Right cardiac atrium (tissue), 5 donors: ENCODE measurements around the gene SERPINF2. TPM values are rescaled to one million over a fixed set of nuclear protein-coding genes. Genes with fewer than 3 reads are reported as not detected.

ENCODE experiments used
- ATAC-seq, 2 donors: fragments of 200-7000 bp; cut with Tn5 transposase; one replicate each; pipeline versions ENCODE4 v1.8.0 to v1.9.1; 2020; ENCODE audit warnings: moderate library complexity in 2 of 2, mild to moderate bottlenecking in 1 of 2
- DNase-seq, 3 donors: peaks; one replicate each; pipeline ENCODE4 v3.0.0-alpha.2; 2020
- H3K27ac ChIP-seq: one replicate; pipeline ENCODE4 v1.5.1; 2013; ENCODE audit warnings: mild to moderate bottlenecking, low read length, control low read depth, moderate library complexity
- H3K27me3 ChIP-seq: one replicate; pipeline ENCODE4 v1.6.1; 2013; ENCODE audit not compliant: control insufficient read depth, insufficient read depth
- H3K4me1 ChIP-seq: one replicate; pipeline ENCODE4 v1.6.1; 2013; ENCODE audit warnings: low read length; ENCODE audit not compliant: control insufficient read depth, insufficient read depth
- H3K4me3 ChIP-seq: one replicate; pipeline ENCODE4 v1.5.1; 2013; ENCODE audit warnings: low read length, control low read depth
- H3K9me3 ChIP-seq: one replicate; pipeline ENCODE4 v1.6.1; 2013; ENCODE audit warnings: low read length; ENCODE audit not compliant: control insufficient read depth
- WGBS: extraction: QIAGEN DNeasy Blood & Tissue Kit; methylation state at CpG from one replicate; pipeline ENCODE4 v1.1.7; 2013; 5-methylcytosine and 5-hydroxymethylcytosine counted together
- intact Hi-C, 4 donors: fragments of 100-400 bp; cut with DNase I; formaldehyde crosslinking; loops; one replicate each; pipeline versions ENCODE4 v1.11.0 to v1.14.0; 2022 to 2023
- polyA plus RNA-seq: library from polyadenylated mRNA; stranded (reverse); fragments of 200-250 nt; gene quantifications from one replicate; pipeline ENCODE4 v1.2.3, GENCODE V29; 2013
- total RNA-seq, 4 donors: library from RNA; stranded (reverse); fragmentation: NEBNext Ultra II Directional; extraction: Animal tissue kit (Norgen Biotek cat#: 25700); gene quantifications; one replicate each; pipeline ENCODE4 v1.2.1, GENCODE V29; 2021
- donor health status: healthy with polysubstance abuse.
- donor health status: DM: no; HTN: yes; CAD: no.
- donor health status: DM: no; HTN: no; CAD: no.
- donor health status: DM: no; HTN: yes; CAD: no; lungs with severe emphysema.
- donor health status: DM: yes; HTN: yes; CAD: no.

The SERPINF2 gene
- total and polyA plus RNA-seq, 5 donors = 0.45 to 2.1 (median 1.1) TPM

DNA sequence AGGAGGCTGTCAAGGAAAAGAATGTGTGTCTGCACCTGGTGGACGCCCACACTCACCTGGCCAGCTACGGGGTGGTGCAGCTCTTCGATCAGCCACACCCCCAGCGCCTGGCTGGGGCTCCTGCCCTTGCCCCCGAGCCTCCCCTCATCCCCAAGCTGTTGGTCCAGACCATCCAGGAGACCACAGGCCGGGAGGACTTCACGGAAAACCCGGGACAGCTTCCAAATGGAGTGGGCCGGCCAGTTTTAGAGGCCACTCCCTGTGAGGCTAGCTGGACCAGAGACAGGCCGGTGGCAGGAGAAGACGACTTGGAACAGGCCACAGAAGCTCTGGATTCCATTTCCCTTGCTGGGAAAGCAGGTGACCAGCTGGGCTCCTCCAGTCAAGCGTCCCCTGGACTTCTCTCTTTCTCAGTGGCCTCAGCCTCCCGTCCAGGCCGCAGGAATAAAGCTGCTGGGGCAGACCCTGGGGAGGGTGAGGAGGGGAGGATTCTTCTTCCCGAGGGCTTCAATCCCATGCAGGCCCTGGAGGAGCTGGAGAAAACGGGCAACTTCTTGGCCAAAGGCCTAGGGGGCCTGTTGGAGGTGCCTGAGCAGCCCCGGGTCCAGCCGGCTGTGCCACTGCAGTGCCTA lies 15.9 kb upstream of the SERPINF2 start:
- no peaks in the 10 kb centered on the region for H3K27me3 ChIP-seq
- peaks cover 9% of the 10 kb centered on the region for H3K4me1 ChIP-seq
- WGBS = 72% methylated on average over 18 of the region's 18 CpGs
- ATAC-seq = no peak
- no peak overlapping the region for H3K4me3 ChIP-seq
- H3K9me3 ChIP-seq = no peaks in the 10 kb centered on the region
- no peak overlapping the region for H3K27ac ChIP-seq
- intact Hi-C loops = loop anchor here in 1 of 4 donors (5.0 kb wide), 1 partner anchor 51 kb away; no protein-coding TSS in a partner anchor
- DNase-seq = peak; percentile 25 to 52 (median 47)

DNA sequence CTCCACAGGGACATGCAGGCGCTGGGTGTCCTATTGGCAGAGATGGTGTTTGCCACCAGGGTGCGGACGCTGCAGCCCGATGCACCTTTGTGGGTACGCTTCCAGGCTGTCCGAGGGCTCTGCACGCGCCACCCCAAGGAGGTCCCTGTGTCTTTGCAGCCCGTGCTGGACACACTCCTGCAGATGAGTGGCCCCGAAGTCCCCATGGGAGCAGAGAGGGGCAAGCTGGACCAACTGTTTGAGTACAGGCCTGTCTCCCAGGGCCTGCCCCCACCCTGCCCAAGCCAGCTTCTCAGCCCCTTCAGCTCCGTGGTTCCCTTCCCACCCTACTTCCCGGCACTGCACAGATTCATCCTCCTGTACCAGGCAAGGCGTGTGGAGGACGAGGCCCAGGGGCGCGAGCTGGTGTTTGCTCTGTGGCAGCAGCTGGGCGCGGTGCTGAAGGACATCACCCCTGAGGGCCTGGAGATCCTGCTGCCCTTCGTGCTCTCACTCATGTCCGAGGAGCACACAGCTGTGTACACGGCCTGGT lies 15.3 kb upstream of the SERPINF2 start:
- H3K4me3 ChIP-seq = no peak overlapping the region
- no peaks in the 10 kb centered on the region for H3K27me3 ChIP-seq
- ATAC-seq = no peak
- intact Hi-C loops = loop anchor here in 1 of 4 donors (5.0 kb wide), 1 partner anchor 50 kb away; no protein-coding TSS in a partner anchor
- H3K4me1 ChIP-seq = peaks cover 9% of the 10 kb centered on the region
- no peaks in the 10 kb centered on the region for H3K9me3 ChIP-seq
- WGBS = 93% methylated on average over 21 of the region's 21 CpGs
- peak in 2 of 3 donors; percentile 51 to 53 for DNase-seq
- no peak overlapping the region for H3K27ac ChIP-seq

DNA sequence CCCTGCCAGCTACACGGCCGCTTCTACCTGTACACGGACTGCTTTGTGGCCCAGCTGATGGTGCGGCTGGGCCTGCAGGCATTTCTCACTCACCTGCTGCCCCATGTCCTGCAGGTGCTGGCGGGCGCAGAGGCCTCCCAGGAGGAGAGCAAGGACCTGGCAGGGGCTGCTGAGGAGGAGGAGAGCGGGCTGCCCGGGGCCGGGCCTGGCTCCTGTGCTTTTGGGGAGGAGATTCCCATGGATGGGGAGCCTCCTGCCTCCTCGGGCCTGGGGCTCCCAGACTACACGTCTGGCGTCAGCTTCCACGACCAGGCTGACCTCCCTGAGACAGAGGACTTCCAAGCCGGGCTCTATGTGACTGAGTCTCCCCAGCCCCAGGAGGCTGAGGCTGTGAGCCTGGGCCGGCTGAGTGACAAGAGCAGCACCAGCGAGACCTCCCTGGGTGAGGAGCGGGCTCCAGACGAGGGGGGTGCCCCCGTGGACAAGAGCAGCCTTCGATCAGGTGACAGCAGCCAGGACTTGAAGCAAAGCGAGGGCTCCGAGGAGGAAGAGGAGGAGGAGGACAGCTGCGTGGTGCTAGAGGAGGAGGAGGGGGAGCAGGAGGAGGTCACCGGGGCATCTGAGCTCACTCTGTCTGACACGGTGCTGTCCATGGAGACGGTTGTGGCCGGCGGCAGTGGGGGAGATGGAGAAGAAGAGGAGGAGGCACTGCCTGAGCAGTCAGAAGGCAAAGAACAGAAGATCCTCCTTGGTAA lies 14.6 kb upstream of the SERPINF2 start:
- intact Hi-C loops = loop anchor here in 1 of 4 donors (5.0 kb wide), 1 partner anchor 49 kb away; no protein-coding TSS in a partner anchor
- 90% methylated on average over 28 of the region's 28 CpGs for WGBS

DNA sequence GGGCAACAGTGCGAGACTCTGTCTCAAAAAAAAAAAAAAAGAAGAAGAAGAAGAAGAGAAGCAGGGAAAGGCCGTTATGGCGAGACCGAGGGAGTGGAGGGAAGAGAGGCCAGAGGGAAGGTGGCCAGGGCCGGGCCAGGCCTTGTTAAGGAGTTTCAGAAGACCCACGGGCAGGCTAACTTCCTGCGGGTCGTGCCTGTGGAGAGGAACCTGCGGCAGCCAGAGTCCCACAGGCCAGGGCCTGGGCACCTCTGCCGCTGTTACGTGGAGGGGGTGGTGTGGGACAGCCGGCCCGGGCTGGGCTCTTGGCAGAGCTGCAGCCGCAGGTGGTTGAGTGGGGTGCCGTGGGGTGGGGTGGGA lies 12.7 kb upstream of the SERPINF2 start:
- Histone ChIP-seq H3K27ac (peak overlapping the region; percentile 42), H3K9me3 (no peaks in the 10 kb centered on the region), H3K27me3 (no peaks in the 10 kb centered on the region), H3K4me1 (peaks cover 5% of the 10 kb centered on the region), H3K4me3 (no peak overlapping the region)
- WGBS = 41% methylated on average over 15 of the region's 15 CpGs
- intact Hi-C loops = loop anchor here in 1 of 4 donors (5.0 kb wide), 1 partner anchor 47 kb away; no protein-coding TSS in a partner anchor
- ATAC-seq (peak in 1 of 2 donors; percentile 25), DNase-seq (peak in 1 of 3 donors; percentile 68)

More for the DNA sequence above, 14.6 kb upstream of the SERPINF2 start:
- no peaks in the 10 kb centered on the region for H3K9me3 ChIP-seq
- peak in 2 of 3 donors; percentile 40 to 57 for DNase-seq
- H3K27me3 ChIP-seq = no peaks in the 10 kb centered on the region
- H3K27ac ChIP-seq = no peak overlapping the region
- H3K4me3 ChIP-seq = no peak overlapping the region
- H3K4me1 ChIP-seq = peaks cover 8% of the 10 kb centered on the region
- ATAC-seq = no peak

DNA sequence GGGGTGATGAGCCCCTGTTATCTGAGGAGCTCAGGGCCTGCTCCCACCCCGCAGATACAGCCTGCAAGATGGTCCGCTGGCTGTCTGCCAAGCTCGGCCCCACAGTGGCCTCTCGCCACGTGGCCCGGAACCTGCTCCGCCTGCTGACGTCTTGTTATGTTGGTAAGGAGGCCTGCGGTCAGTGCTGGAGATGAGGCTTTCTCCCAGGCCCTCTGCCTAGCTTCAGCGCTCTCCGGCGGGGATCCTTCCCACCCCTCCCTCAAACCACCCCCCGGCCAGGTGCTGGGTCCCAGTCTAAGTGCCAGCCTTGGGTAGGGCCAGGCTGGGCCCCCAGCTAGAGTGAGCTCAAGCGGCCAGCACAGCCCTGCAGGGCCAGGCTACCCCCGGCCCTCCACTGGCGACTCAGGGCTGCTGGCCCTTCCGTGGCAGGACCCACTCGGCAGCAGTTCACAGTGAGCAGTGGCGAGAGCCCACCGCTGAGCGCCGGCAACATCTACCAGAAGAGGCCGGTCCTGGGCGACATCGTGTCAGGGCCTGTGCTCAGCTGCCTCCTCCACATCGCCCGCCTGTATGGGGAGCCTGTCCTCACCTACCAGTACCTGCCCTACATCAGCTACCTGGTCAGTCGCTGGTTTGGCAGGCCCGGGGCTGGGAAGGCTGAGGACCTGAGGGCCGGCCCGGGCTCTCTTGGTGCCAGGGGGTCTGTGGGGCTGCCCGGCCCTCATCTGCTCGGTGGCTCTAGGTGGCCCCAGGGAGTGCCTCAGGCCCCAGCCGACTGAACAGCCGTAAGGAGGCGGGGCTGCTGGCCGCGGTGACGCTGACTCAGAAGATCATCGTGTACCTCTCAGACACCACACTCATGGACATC lies 12.1 kb upstream of the SERPINF2 start:
- WGBS = 70% methylated on average over 40 of the region's 40 CpGs
- Histone ChIP-seq H3K9me3 (no peaks in the 10 kb centered on the region), H3K4me1 (peaks cover under 1% of the 10 kb centered on the region), H3K27me3 (no peaks in the 10 kb centered on the region), H3K4me3 (no peak overlapping the region), H3K27ac (peak overlapping the region; percentile 42)
- ATAC-seq (peak; percentile 75 to 78), DNase-seq (peak; percentile 89 to 96 (median 94))
- intact Hi-C loops = no loop called here

DNA sequence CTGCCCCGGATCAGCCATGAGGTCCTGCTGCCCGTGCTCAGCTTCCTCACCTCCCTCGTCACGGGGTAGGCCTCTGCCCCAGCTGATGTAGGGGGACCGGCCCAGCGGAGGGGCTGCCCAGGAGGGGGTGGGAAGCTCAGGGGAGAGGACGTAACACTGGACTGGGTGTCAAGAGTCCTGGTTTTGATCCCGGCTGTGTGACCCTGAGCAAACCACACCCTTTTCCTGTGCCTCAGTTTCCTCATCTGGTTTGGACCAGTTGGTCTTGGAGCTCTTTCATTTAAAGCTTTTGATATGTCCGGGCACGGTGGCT lies 11.5 kb upstream of the SERPINF2 start:
- ATAC-seq = no peak
- Histone ChIP-seq H3K9me3 (no peaks in the 10 kb centered on the region), H3K4me1 (peaks cover under 1% of the 10 kb centered on the region), H3K27ac (no peak overlapping the region), H3K4me3 (no peak overlapping the region), H3K27me3 (no peaks in the 10 kb centered on the region)
- WGBS = 88% methylated on average over 10 of the region's 10 CpGs
- intact Hi-C loops = no loop called here
- DNase-seq = no peak

DNA sequence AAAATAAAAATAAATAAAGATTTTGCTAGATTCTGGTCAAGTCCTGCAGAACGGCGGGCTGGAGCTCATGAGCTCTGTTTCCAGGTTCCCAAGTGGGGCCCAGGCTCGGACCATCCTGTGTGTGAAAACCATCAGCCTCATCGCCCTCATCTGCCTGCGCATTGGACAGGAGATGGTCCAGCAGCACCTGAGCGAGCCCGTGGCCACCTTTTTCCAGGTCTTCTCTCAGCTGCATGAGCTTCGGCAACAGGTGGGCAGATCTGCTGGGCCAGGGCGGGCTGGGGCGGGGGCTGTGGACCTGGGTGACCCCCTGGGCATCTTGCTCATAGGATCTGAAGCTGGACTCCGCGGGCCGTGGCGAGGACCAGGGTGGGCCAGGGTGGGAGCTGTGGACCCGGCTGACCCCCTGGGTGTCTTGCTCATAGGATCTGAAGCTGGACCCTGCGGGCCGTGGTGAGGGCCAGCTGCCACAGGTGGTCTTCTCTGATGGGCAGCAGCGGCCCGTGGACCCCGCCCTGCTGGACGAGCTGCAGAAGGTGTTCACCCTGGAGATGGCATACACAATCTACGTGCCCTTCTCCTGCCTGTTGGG lies 10.3 kb upstream of the SERPINF2 start:
- 91% methylated on average over 22 of the region's 22 CpGs for WGBS
- no peak overlapping the region for H3K27ac ChIP-seq
- ATAC-seq = no peak

DNA sequence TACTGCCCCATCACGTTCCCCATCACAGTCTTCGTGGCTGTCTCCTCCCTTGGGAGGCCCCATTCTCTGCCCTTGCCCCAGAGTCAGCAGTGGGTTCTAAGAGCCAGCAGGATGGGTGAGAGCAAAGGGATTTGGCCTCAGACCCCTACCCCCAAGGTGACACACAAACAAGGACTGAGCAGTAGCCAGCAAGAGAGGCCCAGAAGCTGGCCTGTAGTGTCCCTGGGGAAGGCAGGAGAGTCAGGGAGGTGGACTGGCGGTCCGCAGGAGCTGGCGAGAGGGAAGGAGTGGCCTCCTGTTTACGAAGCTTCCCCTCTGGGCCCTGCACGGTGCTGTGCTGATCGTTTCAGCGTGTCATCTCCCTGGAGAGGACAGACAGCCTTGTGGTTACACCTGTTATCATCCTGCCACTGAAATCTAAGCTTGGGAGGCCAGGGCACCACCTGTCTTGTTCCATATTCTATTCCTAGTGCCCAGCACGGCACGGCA lies 9.8 kb upstream of the SERPINF2 start:
- DNase-seq (no peak), ATAC-seq (no peak)
- Histone ChIP-seq H3K9me3 (no peaks in the 10 kb centered on the region), H3K4me1 (peaks cover 7% of the 10 kb centered on the region), H3K4me3 (no peak overlapping the region), H3K27ac (no peak overlapping the region), H3K27me3 (no peaks in the 10 kb centered on the region)
- intact Hi-C loops = no loop called here
- 71% methylated on average over 11 of the region's 11 CpGs for WGBS

More for the DNA sequence above, 10.3 kb upstream of the SERPINF2 start:
- Histone ChIP-seq H3K4me3 (no peak overlapping the region), H3K4me1 (peaks cover 7% of the 10 kb centered on the region), H3K27me3 (no peaks in the 10 kb centered on the region), H3K9me3 (no peaks in the 10 kb centered on the region)
- DNase-seq = peak in 1 of 3 donors; percentile 60
- intact Hi-C loops = no loop called here

DNA sequence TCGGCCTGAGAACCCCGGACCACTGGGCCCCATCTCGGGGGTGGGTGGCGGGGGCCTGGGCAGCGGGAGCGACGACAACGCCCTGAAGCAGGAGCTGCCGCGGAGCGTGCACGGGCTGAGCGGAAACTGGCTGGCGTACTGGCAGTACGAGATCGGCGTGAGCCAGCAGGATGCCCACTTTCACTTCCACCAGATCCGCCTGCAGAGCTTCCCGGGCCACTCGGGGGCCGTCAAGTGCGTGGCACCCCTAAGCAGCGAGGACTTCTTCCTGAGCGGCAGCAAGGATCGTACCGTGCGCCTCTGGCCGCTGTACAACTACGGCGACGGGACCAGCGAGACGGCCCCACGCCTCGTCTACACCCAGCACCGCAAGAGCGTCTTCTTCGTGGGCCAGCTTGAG lies 8.9 kb upstream of the SERPINF2 start:
- DNase-seq (peak in 1 of 3 donors; percentile 53), ATAC-seq (no peak)
- no peaks in the 10 kb centered on the region for H3K27me3 ChIP-seq
- H3K27ac ChIP-seq = no peak overlapping the region
- H3K9me3 ChIP-seq = no peaks in the 10 kb centered on the region
- WGBS = 96% methylated on average over 38 of the region's 38 CpGs
- H3K4me3 ChIP-seq = no peak overlapping the region
- intact Hi-C loops = no loop called here
- peaks cover 7% of the 10 kb centered on the region for H3K4me1 ChIP-seq

DNA sequence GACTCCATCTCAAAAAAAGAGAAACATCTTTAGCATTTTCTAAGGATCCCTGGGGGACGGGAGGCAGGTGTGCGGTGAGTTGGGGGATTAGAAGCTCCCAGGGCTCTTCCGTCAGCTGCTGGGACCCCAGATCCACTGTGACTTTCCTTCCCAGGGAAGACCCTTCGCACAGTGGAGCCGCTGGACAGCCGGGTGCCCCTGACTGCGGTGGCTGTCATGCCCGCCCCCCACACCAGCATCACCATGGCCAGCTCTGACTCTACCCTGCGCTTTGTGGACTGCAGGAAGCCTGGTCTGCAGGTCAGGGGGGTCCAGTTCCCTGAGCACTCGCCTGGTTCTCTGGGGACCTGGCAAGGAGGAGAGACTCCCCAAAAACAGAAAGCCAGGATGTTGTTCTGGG lies 7.3 kb upstream of the SERPINF2 start:
- 96% methylated on average over 10 of the region's 10 CpGs for WGBS
- intact Hi-C loops = no loop called here
- Histone ChIP-seq H3K4me3 (no peak overlapping the region), H3K27me3 (no peaks in the 10 kb centered on the region), H3K9me3 (no peaks in the 10 kb centered on the region), H3K4me1 (peaks cover 7% of the 10 kb centered on the region), H3K27ac (no peak overlapping the region)
- DNase-seq (no peak), ATAC-seq (no peak)
